Osteoblast (primary cell): ENCODE data around the gene ANHX. TPM values are rescaled to one million over a fixed set of nuclear protein-coding genes. Genes with fewer than 3 reads are reported as not detected.

Experiments used
- DNase-seq: peaks from one replicate; pipeline ENCODE4 v3.0.0; 2011; ENCODE audit warnings: low spot score, mixed read lengths; ENCODE audit not compliant: insufficient read length; ENCODE audit errors: missing footprints
- H2AFZ ChIP-seq: 2 replicates; pipeline ENCODE4 v1.6.0; 2011; ENCODE audit warnings: mild to moderate bottlenecking, low read length
- H3K27ac ChIP-seq: 2 replicates; pipeline ENCODE4 v1.5.1; 2011; ENCODE audit warnings: mild to moderate bottlenecking, low read depth, low read length, moderate library complexity
- H3K27me3 ChIP-seq: 2 replicates; pipeline ENCODE4 v1.6.0; 2012; ENCODE audit warnings: mild to moderate bottlenecking, control low read depth, inconsistent platforms, low read length, moderate library complexity; ENCODE audit not compliant: insufficient read depth
- H3K36me3 ChIP-seq: 2 replicates; pipeline ENCODE4 v1.5.1; 2011; ENCODE audit warnings: mild to moderate bottlenecking, low read length, control low read depth, moderate library complexity; ENCODE audit not compliant: insufficient read depth
- H3K4me1 ChIP-seq: 2 replicates; pipeline ENCODE4 v1.5.1; 2011; ENCODE audit warnings: mild to moderate bottlenecking, low read length, control low read depth, moderate library complexity; ENCODE audit not compliant: insufficient read depth
- H3K4me2 ChIP-seq: 2 replicates; pipeline ENCODE4 v1.6.0; 2011; ENCODE audit warnings: mild to moderate bottlenecking, low read length; ENCODE audit not compliant: insufficient read depth
- H3K4me3 ChIP-seq: fragments of 200-600 bp; sonication (generic); 3 replicates; pipeline ENCODE4 v1.5.1; 2012; ENCODE audit warnings: mild to moderate bottlenecking, low read length, inconsistent platforms; ENCODE audit not compliant: insufficient read depth
- H3K79me2 ChIP-seq: 2 replicates; pipeline ENCODE4 v1.6.0; 2012; ENCODE audit warnings: mild to moderate bottlenecking, low read length, control low read depth, inconsistent platforms; ENCODE audit not compliant: insufficient read depth
- H3K9me3 ChIP-seq: 2 replicates; pipeline ENCODE4 v1.5.1; 2011; ENCODE audit warnings: low read depth, low read length, control low read depth
- H4K20me1 ChIP-seq: 2 replicates; pipeline ENCODE4 v1.6.0; 2012; ENCODE audit warnings: mild to moderate bottlenecking, low read length, control low read depth; ENCODE audit not compliant: insufficient read depth
- CTCF ChIP-seq: IDR thresholded peaks from 2 replicates; pipeline ENCODE4 v1.5.1; 2011; ENCODE audit warnings: mild to moderate bottlenecking, low read depth, low read length, moderate library complexity; ENCODE audit errors: extremely low read depth
- total RNA-seq: library from RNA; depleted of rRNA; stranded (reverse); fragments of >200 nt; gene quantifications from 2 replicates; pipeline ENCODE4 v1.2.3, GENCODE V29; 2012

ANHX gene
- total RNA-seq, 1 donor: not detected

GRCh38 chr12:133192847-133193246, 42.8 kb downstream of the ANHX start:
- Histone ChIP-seq H3K27me3 (no peaks in the 10 kb centered on the region), H4K20me1 (no peaks in the 10 kb centered on the region), H3K4me3 (no peak overlapping the region), H3K79me2 (peaks cover under 1% of the 10 kb centered on the region), H3K4me1 (no peaks in the 10 kb centered on the region), H2AFZ (no peak overlapping the region), H3K36me3 (peaks cover 84% of the 10 kb centered on the region), H3K27ac (no peak overlapping the region), H3K4me2 (no peak overlapping the region), H3K9me3 (peaks cover 45% of the 10 kb centered on the region)
- DNase-seq: no peak
- no peak for TF ChIP-seq CTCF

- Histone ChIP-seq H3K4me1 (no peaks in the 10 kb centered on the region), H3K4me2 (no peak overlapping the region), H3K36me3 (peaks cover 92% of the 10 kb centered on the region), H2AFZ (no peak overlapping the region), H4K20me1 (no peaks in the 10 kb centered on the region), H3K27me3 (no peaks in the 10 kb centered on the region), H3K27ac (no peak overlapping the region), H3K79me2 (peaks cover 11% of the 10 kb centered on the region), H3K4me3 (no peak overlapping the region), H3K9me3 (peaks cover 39% of the 10 kb centered on the region)
- no peak for DNase-seq
- TF ChIP-seq CTCF: no peak
These were observed 45.5 kb downstream of the ANHX start for GRCh38 chr12:133190176-133190575.

GRCh38 chr12:133181238-133181959, 54.3 kb downstream of the ANHX start, which contains the start of gene ZNF268:
ZNF268 (plus strand) TSS chr12:133181495; CDS start chr12:133181998, 503 bp downstream.
- Histone ChIP-seq H3K4me3 (peak within 1 kb of the TSS; percentile 91), H3K36me3 (peaks cover 26% of the 10 kb centered on the region), H3K27ac (peak within 1 kb of the TSS; percentile 74), H3K27me3 (no peaks in the 10 kb centered on the region), H3K79me2 (peaks cover 30% of the 10 kb centered on the region), H3K4me1 (peaks cover 8% of the 10 kb centered on the region), H4K20me1 (no peaks in the 10 kb centered on the region), H2AFZ (peak within 1 kb of the TSS; percentile 100), H3K4me2 (peak within 1 kb of the TSS; percentile 98), H3K9me3 (peaks cover 2% of the 10 kb centered on the region)
- DNase-seq: peak; percentile 95
- TF ChIP-seq CTCF: peak; percentile 89

- no peaks in the 10 kb centered on the region for H3K27me3 ChIP-seq
- no peak for DNase-seq
- TF ChIP-seq CTCF: no peak
- no peak overlapping the region for H3K27ac ChIP-seq
- peaks cover 2% of the 10 kb centered on the region for H3K9me3 ChIP-seq
- peaks cover 8% of the 10 kb centered on the region for H3K4me1 ChIP-seq
- no peak overlapping the region for H2AFZ ChIP-seq
- no peaks in the 10 kb centered on the region for H4K20me1 ChIP-seq
- H3K4me2 ChIP-seq: no peak overlapping the region
- no peak overlapping the region for H3K4me3 ChIP-seq
- H3K79me2 ChIP-seq: peaks cover 26% of the 10 kb centered on the region
- peaks cover 21% of the 10 kb centered on the region for H3K36me3 ChIP-seq
These were observed 55.0 kb downstream of the ANHX start for GRCh38 chr12:133180669-133181068.
